Fibroblast of skin of abdomen (primary cell): Measurements from ENCODE around the gene GOLGA6L10.
"Not testable (repeated sequence)": the region's sequence is repeated elsewhere in the genome, so short reads cannot be mapped to it uniquely, and the experiment has no call there.

Experiments used
- DNase-seq: peaks from one replicate; pipeline ENCODE4 v3.0.0-alpha.2; 2013

The GOLGA6L10 gene

GRCh38 chr15:82317091-82317489, 32.2 kb downstream of the GOLGA6L10 start:
- no peak for DNase-seq

GRCh38 chr15:82316247-82317090, 32.8 kb downstream of the GOLGA6L10 start:
- DNase-seq, result not testable (repeated sequence)

GRCh38 chr15:82315519-82316246, 33.6 kb downstream of the GOLGA6L10 start:
- no peak for DNase-seq

GRCh38 chr15:82314769-82315518, 34.3 kb downstream of the GOLGA6L10 start:
- DNase-seq, result no peak

DNA sequence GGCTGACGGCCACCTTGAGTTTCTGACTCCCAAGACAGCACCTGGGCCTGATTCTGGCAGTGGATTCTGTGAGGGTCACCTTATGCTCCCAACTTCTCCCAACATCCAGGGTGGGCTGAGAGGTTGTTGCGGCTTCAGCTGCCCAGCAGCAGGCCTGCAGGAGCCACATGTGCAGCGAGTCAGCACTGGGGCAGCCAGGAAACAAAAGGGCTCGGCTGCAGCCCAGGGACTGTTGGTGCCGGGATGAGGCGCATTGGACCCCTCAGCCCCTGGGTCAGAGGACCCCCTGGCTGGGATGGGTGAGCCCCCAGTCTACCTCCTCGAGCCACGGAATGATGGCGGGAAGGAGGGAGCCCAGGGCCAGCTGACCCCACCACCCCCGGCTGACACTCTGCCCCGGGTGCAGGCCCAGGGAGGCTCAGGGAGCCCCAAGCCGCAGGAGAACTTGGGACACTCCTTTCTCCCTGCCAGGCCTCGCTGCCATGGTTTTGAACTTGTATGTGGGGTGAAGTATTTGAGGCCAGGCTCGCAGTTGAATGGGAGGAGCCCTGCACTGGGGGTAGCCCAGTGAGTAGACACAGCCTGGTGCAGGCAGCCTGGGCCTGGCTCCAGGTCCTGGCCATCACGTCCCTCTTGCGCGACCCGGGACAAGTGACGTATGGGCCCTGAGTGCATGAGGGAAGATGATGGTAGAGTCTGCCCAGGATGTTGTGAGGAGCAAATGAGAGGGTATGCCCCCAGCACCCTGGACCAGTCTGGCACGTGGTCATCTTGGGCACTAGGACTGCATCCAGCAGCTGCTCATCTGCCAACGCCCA, 35.1 kb downstream of the GOLGA6L10 start:
- DNase-seq, result not testable (repeated sequence)

- DNase-seq, result no peak
Measured at GRCh38 chr15:82313446-82313845, 35.8 kb downstream of the GOLGA6L10 start.

GRCh38 chr15:82312586-82313349, 36.5 kb downstream of the GOLGA6L10 start:
- peak; percentile 84 for DNase-seq

- not testable (repeated sequence) for DNase-seq
Measured at GRCh38 chr15:82311321-82311720, 38.0 kb downstream of the GOLGA6L10 start.

DNA sequence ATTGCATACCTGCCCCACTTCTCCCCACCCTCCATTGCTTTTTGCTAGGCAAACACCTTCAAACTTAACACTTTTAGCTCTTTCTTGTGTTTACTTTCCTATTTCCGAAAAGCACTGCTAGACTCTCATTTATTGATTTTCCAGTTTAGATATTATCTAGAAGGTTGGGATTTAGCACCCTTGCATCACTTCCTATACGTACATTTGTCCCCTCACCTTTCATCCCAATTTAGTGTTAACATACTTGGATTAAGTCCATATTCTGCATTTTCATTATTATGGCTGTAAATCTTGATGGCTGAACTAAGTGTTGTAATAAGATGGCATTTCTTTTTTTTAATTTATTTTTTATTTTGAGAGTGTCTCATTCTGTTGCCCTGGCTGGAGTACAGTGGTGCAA, 39.5 kb downstream of the GOLGA6L10 start:
- no peak for DNase-seq

GRCh38 chr15:82307714-82308081, 41.6 kb downstream of the GOLGA6L10 start:
- DNase-seq, result no peak

GRCh38 chr15:82306791-82307713, 42.2 kb downstream of the GOLGA6L10 start:
- DNase-seq, result no peak

- no peak for DNase-seq
Measured at GRCh38 chr15:82305621-82306048, 43.6 kb downstream of the GOLGA6L10 start.

DNA sequence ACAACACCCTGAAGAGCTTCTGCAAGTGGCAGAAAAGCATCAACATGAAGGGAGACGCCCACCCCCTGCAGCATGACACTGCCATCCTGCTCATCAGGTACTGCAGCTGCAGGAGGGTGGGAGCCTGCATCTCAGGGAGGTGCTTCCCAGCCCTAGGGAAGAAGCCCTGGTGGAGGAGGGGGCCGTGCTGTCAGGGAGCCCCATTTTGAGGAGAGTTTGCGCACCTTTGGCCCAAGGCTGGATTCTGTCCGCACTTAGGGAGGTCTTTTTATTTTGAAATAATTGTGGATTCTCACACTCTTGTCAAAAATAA, 44.5 kb downstream of the GOLGA6L10 start:
- DNase-seq, result no peak

GRCh38 chr15:82303956-82304777, 45.1 kb downstream of the GOLGA6L10 start:
- DNase-seq, result no peak

DNA sequence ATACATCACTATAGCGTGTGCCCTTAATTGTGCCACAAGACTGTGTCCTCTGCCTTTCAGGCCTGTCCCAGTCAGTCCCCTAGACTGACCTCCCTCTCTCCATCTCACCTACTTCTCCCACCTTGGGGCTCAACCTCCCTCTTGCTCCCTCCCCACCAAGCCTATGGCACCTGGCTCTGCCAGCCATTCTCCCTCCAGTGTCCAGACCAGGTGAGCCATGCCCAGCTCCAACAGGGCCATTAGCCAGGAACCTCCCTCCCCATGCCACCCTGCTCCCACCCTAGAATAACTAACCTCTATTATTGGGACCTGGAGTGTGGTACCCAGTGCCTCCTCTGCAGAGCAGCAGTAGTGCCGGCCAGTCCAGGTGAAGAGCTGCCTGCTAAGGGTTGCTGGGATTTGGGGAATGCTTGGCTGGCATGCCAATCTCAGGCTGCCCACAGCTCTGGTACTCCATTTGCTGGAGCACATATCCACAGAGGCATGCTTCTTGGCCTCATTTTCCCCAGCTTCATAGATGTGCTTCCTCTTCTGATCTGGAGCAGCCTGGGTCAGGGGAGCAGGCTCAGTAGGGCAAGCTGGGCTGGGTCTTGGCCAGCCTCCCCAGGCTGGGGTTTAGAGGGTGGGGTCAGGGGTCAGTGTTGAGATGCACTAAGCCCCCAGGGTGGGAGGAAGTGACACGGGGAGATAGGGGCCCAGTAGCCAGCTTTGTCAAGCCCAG, 47.8 kb downstream of the GOLGA6L10 start:
- DNase-seq, result no peak

- DNase-seq, result no peak
Measured at GRCh38 chr15:82300883-82301282, 48.4 kb downstream of the GOLGA6L10 start.

GRCh38 chr15:82300326-82300725, 48.9 kb downstream of the GOLGA6L10 start:
- DNase-seq, result not testable (repeated sequence)

DNA sequence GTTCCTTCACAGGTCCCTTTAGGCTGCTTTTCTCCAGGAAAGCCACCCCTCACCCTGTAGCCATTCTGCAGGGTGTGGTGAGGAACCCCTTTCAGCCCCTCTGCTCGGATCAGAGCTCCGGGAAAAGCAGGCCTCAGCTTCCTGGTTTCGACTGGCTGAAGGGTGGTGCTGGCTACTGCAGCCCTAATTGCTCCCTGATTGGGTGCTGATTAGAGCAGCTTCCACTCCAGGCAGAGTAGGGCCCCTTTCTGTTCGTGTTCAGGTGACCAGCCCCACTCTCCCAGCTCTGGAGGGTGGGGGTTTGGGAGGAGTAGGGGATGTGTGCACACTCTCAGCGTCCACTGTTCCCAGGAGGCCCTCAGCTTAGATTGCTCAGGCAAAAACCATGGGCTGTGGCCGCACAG, 49.8 kb downstream of the GOLGA6L10 start:
- DNase-seq, result not testable (repeated sequence)

- no peak for DNase-seq
Measured at GRCh38 chr15:82298520-82298919, 50.8 kb downstream of the GOLGA6L10 start.
